AG10803 (cell line): Measurements from ENCODE around the gene KDM4D.
A peak's percentile ranks its signal among the peaks of the same experiment; 100 is the strongest.
"Not testable (repeated sequence)": the region's sequence is repeated elsewhere in the genome, so short reads cannot be mapped to it uniquely, and the experiment has no call there.

Experiments
- DNase-seq: peaks from one replicate; pipeline ENCODE4 v3.0.0; 2010; ENCODE audit warnings: low read depth
- H3K4me3 ChIP-seq: 2 replicates; pipeline ENCODE4 v1.5.1; 2011; ENCODE audit warnings: mild to moderate bottlenecking, low read length, control low read depth
- CTCF ChIP-seq: conservative IDR thresholded peaks from 2 replicates; pipeline ENCODE4 v1.5.1; 2011; ENCODE audit warnings: mild to moderate bottlenecking, low read length, control low read depth, inconsistent platforms

The KDM4D gene

DNA sequence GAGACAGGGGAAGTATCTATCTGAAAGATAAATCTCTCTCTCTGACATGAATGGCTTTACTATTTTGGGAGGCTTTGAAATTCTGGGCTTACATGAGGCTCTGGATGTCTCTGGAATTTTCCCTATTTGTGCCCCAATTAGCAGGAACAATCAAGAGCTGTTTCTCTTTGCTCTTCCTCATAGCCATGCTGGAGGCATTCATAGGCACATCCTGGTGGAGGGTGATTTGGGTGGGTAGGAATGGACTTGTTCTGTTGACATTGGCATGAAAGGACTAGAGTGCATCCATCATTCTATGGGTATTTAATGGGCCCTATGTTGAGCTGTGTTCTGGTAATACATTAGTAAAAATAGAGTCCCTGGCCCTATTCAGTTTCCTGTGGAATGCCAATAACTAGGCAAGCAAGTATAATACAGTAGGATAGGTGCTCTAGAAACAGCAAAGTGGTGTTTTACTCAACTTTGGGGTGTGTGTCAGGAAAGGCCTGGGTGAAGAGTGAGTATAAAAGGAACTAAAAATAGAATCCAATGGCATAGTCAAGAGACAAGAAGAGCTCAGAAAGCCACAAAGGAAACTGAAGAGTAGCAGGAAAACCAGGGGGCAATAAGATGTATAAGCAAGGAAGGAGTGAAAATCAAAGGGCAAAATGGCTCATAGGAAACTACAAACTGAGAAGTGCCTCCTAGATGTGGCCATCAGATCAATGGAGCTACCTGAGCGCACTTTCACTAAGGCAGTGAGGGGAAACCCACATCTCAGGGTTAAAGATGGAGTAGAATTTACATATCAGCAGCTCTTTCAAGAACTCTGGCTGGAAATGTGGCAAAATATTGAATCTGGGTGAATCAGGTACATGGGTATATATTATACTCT lies 45.2 kb upstream of the KDM4D start:
- no peak for TF ChIP-seq CTCF
- peak; percentile 37 for DNase-seq
- H3K4me3 ChIP-seq = no peak overlapping the region

GRCh38 chr11:94932072-94932471 lies 41.4 kb upstream of the KDM4D start:
- not testable (repeated sequence) for H3K4me3 ChIP-seq, DNase-seq

- TF ChIP-seq CTCF = no peak
- peak; percentile 49 for DNase-seq
- no peak overlapping the region for H3K4me3 ChIP-seq
Measured at GRCh38 chr11:94932503-94932902, 41.0 kb upstream of the KDM4D start.

DNA sequence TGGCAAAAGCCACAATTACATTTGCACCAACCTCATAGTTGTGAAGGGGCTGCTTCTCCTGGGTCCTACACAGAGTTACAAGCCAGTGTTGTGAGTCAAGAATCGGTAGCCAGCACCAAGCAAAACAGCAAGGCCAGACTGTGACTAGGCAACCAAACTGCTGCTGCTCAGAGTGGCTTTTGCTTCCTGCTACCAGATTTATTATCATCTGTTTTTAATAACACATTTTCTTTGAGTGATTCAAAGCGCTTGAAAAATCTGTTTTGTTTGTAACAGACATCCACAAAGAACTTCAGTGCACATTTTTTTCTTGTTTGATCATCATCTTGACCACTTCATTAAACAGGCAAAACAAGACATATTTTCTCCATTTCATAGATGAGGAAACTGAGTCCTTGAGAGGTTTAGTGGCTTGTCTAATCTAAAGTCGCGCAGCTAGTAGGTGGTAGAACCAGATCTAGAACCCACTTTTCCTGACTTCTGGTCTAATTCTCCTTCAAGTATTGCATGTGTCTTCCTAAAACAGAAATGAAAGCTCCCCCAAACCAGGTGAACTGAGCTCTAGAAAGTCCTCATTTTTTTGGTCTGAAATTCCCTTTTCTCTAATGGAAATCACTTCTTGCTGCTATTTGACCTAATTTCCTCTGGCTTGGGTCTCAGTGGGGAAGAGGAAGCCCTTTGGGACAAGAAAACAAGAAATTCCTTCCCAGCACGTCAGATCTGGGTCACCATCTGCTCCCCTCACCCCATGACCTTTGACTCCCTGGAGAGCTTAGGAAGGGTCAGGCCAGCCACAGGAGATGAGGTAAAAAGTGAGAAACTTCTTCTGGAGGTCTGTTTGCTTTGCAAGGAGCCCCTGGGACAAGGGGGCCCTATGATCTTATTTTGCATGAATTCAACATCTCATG lies 40.0 kb upstream of the KDM4D start:
- TF ChIP-seq CTCF = no peak
- no peak overlapping the region for H3K4me3 ChIP-seq
- DNase-seq = peak; percentile 98

- TF ChIP-seq CTCF = no peak
- peak; percentile 70 for DNase-seq
- H3K4me3 ChIP-seq = no peak overlapping the region
Measured at GRCh38 chr11:94934362-94934761, 39.1 kb upstream of the KDM4D start.

- no peak for DNase-seq
- H3K4me3 ChIP-seq = no peak overlapping the region
- no peak for TF ChIP-seq CTCF
Measured at GRCh38 chr11:94934846-94935245, 38.7 kb upstream of the KDM4D start.
